SHP77 (cell line): ENCODE measurements around the gene ICAM3.

ENCODE experiments used
- DNase-seq, 2 experiments: peaks; one replicate each; lab custom pipeline; 2025; lab: John Stamatoyannopoulos, UW

ICAM3 gene

DNA sequence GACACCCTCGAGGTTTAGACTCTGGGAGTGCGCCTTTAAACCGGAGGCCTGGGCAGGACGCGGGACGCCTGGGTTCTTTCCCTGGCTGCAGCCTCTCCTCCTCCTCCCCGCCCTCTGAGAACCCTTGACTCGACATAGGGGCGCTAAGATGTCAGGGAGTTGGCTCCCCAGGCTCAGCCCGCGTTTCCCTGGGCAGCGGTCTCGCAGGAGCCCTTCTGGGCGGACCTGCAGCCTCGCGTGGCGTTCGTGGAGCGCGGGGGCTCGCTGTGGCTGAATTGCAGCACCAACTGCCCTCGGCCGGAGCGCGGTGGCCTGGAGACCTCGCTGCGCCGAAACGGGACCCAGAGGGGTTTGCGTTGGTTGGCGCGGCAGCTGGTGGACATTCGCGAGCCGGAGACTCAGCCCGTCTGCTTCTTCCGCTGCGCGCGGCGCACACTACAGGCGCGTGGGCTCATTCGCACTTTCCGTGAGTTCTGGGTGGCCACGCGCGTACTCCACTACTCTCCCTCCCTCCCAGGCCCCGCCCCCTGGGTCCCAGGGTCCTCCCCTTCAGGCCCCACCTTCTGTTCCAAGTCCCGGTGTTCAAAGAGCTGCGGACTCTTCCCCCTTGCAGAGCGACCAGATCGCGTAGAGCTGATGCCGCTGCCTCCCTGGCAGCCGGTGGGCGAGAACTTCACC is 48.4 kb downstream of the ICAM3 start:
- DNase-seq: peak; percentile 42 to 49

DNA sequence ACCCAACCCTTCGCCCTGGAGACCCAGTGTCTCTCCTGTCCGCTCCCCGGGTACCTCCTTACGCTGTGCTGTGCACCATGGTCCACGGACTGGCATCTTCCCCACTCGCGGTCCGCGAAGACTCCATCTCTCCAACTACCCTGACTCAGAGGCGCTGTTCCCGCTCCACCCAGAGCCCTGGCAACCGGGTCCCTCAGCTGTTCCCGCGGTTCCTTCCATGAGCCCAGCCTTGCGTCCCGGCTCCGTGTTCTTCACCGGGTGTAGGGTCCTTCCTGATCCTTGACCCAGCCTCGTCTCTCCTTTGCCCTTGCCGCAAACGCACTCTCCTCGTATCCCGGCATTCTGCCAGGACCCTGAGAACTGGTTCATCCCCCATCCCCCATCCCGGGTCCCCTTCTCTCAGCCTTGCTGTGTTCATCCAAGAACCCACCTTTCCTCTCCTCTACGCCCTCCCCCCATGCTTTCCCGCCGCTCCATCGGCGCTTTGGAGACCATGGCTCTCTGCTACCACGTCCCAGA is 49.0 kb downstream of the ICAM3 start:
- DNase-seq: no peak

DNA sequence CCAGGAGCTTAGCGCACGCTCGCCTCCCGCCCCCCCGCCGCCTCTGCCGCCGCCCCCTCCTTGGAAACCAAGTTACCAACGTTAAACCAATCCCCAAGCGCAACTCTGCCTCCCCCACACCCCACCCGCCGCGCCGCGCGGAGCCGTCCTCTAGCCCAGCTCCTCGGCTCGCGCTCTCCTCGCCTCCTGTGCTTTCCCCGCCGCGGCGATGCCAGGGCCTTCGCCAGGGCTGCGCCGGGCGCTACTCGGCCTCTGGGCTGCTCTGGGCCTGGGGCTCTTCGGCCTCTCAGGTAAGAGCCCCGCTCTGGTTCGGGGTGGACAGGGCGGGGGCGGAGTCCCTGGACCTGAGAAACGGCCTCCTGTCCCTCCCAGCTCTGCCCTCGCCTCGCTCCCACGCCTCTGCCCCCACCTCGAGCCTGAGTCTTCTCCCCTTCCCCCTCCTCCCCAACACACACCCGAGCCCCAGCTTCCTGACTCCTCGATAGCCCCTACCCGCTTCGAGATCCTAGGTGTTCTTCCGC is 49.5 kb downstream of the ICAM3 start, which contains the start of gene ICAM5:
TSS of gene ICAM5 (plus strand) at position 117 of the 521 bp plus-strand sequence. CDS start at position 209, 92 bp downstream.
- DNase-seq: peak; percentile 22 to 28

DNA sequence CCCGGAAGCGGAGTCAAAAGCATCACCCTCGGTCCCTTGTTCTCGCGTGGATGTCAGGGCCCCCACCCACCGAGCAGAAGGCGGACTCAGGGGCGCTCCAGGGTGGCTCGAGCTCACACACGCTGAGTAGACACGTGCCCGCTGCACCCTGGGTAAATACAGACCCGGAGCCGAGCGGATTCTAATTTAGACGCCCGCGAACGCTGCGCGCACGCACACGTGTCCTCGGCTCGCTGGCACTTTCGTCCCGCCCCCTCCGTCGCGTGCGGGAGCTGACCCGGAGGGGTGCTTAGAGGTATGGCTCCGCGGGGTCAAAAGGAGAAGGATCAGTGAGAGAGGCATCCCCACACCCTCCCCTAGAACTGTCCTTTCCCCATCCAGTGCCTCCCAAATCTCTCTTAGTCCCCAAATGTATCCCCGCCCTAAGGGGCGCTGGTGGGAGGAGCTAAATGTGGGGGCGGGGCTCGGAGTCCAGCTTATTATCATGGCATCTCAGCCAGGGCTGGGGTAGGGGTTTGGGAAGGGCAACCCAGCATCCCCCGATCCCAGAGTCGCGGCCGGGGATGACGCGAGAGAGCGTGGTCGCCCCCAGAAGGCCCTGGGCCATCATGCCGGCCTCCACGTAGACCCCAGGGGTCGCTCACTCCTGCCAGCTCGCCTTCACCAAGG is 50.1 kb downstream of the ICAM3 start:
- peak; percentile 68 to 81 for DNase-seq

DNA sequence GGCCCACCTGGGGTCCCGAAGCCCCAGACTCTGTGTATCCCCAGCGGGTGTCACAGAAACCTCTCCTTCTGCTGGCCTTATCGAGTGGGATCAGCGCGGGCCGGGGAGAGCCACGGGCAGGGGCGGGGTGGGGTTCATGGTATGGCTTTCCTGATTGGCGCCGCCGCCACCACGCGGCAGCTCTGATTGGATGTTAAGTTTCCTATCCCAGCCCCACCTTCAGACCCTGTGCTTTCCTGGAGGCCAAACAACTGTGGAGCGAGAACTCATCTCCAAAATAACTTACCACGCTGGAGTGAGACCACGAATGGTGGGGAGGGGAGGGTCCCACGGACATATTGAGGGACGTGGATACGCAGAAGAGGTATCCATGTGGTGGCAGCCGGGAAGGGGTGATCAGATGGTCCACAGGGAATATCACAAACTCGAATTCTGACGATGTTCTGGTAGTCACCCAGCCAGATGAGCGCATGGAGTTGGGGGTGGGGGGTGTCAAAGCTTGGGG is 50.7 kb downstream of the ICAM3 start:
- DNase-seq: peak; percentile 75 to 85

DNA sequence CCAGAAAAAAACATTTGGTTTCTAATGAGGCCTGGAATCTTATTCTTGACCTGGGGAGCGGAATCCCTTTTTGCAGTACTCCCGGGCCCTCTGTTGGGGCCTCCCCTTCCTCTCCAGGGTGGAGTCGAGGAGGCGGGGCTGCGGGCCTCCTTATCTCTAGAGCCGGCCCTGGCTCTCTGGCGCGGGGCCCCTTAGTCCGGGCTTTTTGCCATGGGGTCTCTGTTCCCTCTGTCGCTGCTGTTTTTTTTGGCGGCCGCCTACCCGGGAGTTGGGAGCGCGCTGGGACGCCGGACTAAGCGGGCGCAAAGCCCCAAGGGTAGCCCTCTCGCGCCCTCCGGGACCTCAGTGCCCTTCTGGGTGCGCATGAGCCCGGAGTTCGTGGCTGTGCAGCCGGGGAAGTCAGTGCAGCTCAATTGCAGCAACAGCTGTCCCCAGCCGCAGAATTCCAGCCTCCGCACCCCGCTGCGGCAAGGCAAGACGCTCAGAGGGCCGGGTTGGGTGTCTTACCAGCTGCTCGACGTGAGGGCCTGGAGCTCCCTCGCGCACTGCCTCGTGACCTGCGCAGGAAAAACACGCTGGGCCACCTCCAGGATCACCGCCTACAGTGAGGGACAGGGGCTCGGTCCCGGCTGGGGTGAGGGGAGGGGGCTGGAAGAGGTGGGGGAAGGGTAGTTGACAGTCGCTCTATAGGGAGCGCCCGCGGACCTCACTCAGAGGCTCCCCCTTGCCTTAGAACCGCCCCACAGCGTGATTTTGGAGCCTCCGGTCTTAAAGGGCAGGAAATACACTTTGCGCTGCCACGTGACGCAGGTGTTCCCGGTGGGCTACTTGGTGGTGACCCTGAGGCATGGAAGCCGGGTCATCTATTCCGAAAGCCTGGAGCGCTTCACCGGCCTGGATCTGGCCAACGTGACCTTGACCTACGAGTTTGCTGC is 52.4 kb downstream of the ICAM3 start, which contains the start of gene ICAM4:
TSS of gene ICAM4 (plus strand) at position 153 of the 935 bp plus-strand sequence. CDS start at position 211, 58 bp downstream.
- DNase-seq: no peak

DNA sequence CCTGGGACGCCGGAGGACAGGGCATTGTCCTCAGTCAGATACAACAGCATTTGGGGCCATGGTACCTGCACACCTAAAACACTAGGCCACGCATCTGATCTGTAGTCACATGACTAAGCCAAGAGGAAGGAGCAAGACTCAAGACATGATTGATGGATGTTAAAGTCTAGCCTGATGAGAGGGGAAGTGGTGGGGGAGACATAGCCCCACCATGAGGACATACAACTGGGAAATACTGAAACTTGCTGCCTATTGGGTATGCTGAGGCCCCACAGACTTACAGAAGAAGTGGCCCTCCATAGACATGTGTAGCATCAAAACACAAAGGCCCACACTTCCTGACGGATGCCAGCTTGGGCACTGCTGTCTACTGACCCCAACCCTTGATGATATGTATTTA is 54.0 kb downstream of the ICAM3 start:
- no peak for DNase-seq

DNA sequence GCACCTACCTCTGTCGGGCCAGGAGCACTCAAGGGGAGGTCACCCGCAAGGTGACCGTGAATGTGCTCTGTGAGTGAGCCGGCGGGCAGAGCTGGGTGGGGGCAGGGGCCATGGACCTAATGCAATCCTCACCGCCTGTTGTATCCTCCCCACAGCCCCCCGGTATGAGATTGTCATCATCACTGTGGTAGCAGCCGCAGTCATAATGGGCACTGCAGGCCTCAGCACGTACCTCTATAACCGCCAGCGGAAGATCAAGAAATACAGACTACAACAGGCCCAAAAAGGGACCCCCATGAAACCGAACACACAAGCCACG is 54.5 kb downstream of the ICAM3 start:
- no peak for DNase-seq

DNA sequence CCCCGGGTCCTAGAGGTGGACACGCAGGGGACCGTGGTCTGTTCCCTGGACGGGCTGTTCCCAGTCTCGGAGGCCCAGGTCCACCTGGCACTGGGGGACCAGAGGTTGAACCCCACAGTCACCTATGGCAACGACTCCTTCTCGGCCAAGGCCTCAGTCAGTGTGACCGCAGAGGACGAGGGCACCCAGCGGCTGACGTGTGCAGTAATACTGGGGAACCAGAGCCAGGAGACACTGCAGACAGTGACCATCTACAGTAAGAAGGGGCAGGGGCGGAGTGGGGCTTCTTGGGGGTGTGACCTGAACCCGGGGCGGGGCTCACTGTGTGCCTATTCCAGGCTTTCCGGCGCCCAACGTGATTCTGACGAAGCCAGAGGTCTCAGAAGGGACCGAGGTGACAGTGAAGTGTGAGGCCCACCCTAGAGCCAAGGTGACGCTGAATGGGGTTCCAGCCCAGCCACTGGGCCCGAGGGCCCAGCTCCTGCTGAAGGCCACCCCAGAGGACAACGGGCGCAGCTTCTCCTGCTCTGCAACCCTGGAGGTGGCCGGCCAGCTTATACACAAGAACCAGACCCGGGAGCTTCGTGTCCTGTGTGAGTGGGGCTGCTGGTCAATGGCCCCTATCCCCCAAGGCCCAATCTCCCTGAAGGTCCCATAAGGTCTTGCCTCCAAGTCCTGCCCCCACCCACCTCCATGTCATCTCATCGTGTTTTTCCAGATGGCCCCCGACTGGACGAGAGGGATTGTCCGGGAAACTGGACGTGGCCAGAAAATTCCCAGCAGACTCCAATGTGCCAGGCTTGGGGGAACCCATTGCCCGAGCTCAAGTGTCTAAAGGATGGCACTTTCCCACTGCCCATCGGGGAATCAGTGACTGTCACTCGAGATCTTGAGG is 55.1 kb downstream of the ICAM3 start:
- no peak for DNase-seq
